Right cardiac atrium (tissue), 5 donors: ENCODE results near the gene CYSTM1. TPM values are rescaled to one million over a fixed set of nuclear protein-coding genes. Genes with fewer than 3 reads are reported as not detected.

ENCODE experiments used
- ATAC-seq, 2 donors: fragments of 200-7000 bp; cut with Tn5 transposase; one replicate each; pipeline versions ENCODE4 v1.8.0 to v1.9.1; 2020; ENCODE audit warnings: moderate library complexity in 2 of 2, mild to moderate bottlenecking in 1 of 2
- DNase-seq, 3 donors: peaks; one replicate each; pipeline ENCODE4 v3.0.0-alpha.2; 2020
- H3K27ac ChIP-seq: one replicate; pipeline ENCODE4 v1.5.1; 2013; ENCODE audit warnings: mild to moderate bottlenecking, low read length, control low read depth, moderate library complexity
- H3K27me3 ChIP-seq: one replicate; pipeline ENCODE4 v1.6.1; 2013; ENCODE audit not compliant: control insufficient read depth, insufficient read depth
- H3K4me1 ChIP-seq: one replicate; pipeline ENCODE4 v1.6.1; 2013; ENCODE audit warnings: low read length; ENCODE audit not compliant: control insufficient read depth, insufficient read depth
- H3K4me3 ChIP-seq: one replicate; pipeline ENCODE4 v1.5.1; 2013; ENCODE audit warnings: low read length, control low read depth
- H3K9me3 ChIP-seq: one replicate; pipeline ENCODE4 v1.6.1; 2013; ENCODE audit warnings: low read length; ENCODE audit not compliant: control insufficient read depth
- WGBS: extraction: QIAGEN DNeasy Blood & Tissue Kit; methylation state at CpG from one replicate; pipeline ENCODE4 v1.1.7; 2013; 5-methylcytosine and 5-hydroxymethylcytosine counted together
- intact Hi-C, 4 donors: fragments of 100-400 bp; cut with DNase I; formaldehyde crosslinking; loops; one replicate each; pipeline versions ENCODE4 v1.11.0 to v1.14.0; 2022 to 2023
- polyA plus RNA-seq: library from polyadenylated mRNA; stranded (reverse); fragments of 200-250 nt; gene quantifications from one replicate; pipeline ENCODE4 v1.2.3, GENCODE V29; 2013
- total RNA-seq, 4 donors: library from RNA; stranded (reverse); fragmentation: NEBNext Ultra II Directional; extraction: Animal tissue kit (Norgen Biotek cat#: 25700); gene quantifications; one replicate each; pipeline ENCODE4 v1.2.1, GENCODE V29; 2021
- donor health status: healthy with polysubstance abuse.
- donor health status: DM: no; HTN: yes; CAD: no.
- donor health status: DM: no; HTN: no; CAD: no.
- donor health status: DM: no; HTN: yes; CAD: no; lungs with severe emphysema.
- donor health status: DM: yes; HTN: yes; CAD: no.

Gene CYSTM1
- total and polyA plus RNA-seq, 5 donors: 47.8 to 77.4 (median 53.8) TPM

- Histone ChIP-seq H3K4me3 (no peak overlapping the region), H3K4me1 (peaks cover 21% of the 10 kb centered on the region), H3K27me3 (no peaks in the 10 kb centered on the region), H3K27ac (no peak overlapping the region), H3K9me3 (no peaks in the 10 kb centered on the region)
- intact Hi-C loops: loop anchor here in 2 of 4 donors (5.0 to 10.0 kb wide), 4 partner anchors 44 to 169 kb away; partner anchors contain the start of gene HBEGF (in 2 of the 2)
- WGBS: 66% methylated on average over 6 of the region's 6 CpGs
- DNase-seq: no peak
- ATAC-seq: no peak
Measured at GRCh38 chr5:140178482-140179116, 3.6 kb downstream of the CYSTM1 start.

DNA sequence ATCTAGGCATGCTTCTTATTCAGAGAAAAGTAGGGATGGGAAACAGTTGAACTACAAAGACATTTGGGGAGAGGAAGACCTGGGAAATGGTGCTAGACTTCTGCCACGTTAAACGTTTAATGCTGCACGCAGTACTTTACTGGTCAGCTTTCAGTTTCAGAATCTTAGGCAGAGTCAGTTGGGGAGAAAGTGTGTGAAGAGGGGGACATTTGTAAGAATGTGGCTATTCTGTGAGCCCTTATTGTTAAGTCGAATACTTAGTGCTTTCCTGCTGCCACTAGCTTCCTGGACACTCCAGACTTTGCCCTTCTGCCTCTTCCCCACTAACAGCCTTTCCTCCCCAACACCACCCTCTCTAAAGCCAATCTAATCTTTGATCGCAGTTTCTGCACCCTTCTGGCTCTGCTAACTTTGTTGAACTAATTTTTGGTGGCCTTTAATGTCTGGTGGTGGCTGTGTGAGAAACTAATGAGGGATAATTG lies 6.1 kb downstream of the CYSTM1 start:
- no peak for DNase-seq
- peak overlapping the region; percentile 73 for H3K27ac ChIP-seq
- no peak for ATAC-seq
- H3K4me3 ChIP-seq: no peak overlapping the region
- no peaks in the 10 kb centered on the region for H3K9me3 ChIP-seq
- intact Hi-C loops: no loop called here
- peaks cover 18% of the 10 kb centered on the region for H3K4me1 ChIP-seq
- no peaks in the 10 kb centered on the region for H3K27me3 ChIP-seq
- WGBS: 58% methylated on average over 5 of the region's 5 CpGs

DNA sequence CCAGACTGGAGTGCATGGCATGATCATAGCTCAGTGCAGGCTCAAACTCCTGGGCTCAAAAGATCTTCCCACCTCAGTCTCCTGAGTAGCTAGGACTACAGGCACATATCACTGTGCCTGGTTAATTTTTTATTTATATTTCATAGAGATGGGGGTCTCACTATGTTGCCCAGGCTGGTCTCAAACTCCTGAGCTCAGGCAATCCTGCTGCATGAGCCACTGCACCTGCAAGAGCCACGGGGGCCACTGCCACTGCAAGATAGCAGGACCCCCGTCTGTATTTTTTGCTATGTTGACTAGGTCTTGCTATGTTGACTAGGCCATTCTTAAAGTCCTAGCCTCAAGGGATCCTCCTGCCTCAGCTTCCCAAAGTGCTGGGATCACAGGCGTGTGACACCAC lies 6.5 kb downstream of the CYSTM1 start:
- H3K27me3 ChIP-seq: no peaks in the 10 kb centered on the region
- no peaks in the 10 kb centered on the region for H3K9me3 ChIP-seq
- DNase-seq (peak in 1 of 3 donors; percentile 51), ATAC-seq (no peak)
- no peak overlapping the region for H3K4me3 ChIP-seq
- H3K27ac ChIP-seq: no peak overlapping the region
- intact Hi-C loops: no loop called here
- whole genome bisulfite sequencing: 96% methylated on average over 3 of the region's 3 CpGs
- peaks cover 17% of the 10 kb centered on the region for H3K4me1 ChIP-seq

DNA sequence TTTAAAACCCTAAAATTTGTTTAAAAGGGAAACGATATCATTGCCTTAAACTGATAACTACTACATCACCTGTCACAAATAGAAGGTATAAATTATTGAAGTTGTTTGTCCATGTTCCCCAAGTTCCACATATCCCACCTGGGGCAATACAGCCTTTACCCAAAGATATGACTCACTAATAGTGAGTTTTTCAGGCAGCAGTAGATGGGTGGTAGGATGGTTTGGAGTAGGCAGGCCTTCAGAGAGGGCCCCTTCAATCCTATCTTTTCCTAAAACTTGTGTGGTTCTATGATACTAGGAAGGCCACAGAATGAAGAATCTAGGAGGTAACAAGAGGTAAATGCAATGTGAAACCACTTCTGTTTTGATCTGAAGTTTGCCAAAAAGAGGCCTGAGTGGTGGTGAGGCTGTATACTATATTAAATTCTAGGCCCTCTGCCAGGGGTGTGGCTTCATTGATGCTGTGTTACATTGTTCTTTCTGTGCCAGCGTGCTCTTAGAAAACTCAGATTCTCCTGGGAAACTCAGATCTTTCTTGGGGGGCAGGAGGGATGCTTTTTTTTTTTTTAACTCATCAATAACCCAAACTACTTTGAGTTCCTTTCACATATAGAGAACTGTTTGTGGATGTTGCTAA lies 7.2 kb downstream of the CYSTM1 start:
- ATAC-seq (peak; percentile 49 to 68), DNase-seq (no peak)
- no peaks in the 10 kb centered on the region for H3K9me3 ChIP-seq
- H3K27me3 ChIP-seq: no peaks in the 10 kb centered on the region
- H3K4me1 ChIP-seq: peaks cover 17% of the 10 kb centered on the region
- no peak overlapping the region for H3K4me3 ChIP-seq
- H3K27ac ChIP-seq: peak overlapping the region; percentile 65
- intact Hi-C loops: no loop called here
- 55% methylated on average over 2 of the region's 2 CpGs for WGBS

DNA sequence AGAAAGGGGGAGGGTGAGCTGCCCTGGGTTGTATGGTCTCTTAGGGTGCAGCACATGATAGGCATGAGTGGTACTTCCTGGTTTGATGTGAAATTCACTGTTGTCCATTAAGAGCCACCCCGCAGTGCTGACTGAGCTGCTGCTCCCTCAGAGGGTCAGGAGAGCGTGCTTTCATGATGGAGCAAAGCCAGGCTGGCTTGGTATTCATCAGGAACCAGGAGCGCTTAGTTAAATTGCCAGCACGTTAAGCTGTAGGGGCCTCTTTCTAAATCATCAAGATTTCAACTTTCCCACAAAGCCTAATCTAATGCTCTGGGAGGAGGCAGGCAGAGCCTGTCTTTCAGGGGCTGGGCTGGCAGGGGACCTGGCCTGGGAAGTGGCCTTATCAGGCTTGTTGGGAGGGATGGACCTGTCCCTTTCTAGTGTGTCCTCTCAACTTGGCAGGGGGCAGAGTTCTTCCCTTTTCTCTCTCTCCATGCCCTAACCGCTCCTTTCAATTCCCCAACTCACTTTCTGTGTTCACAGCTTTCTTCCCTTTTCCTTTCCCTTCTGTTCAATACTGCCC lies 7.9 kb downstream of the CYSTM1 start:
- H3K4me1 ChIP-seq: peaks cover 17% of the 10 kb centered on the region
- intact Hi-C loops: no loop called here
- DNase-seq (peak; percentile 51 to 73 (median 68)), ATAC-seq (peak; percentile 76 to 78)
- 32% methylated on average over 5 of the region's 5 CpGs for WGBS
- no peak overlapping the region for H3K4me3 ChIP-seq
- no peaks in the 10 kb centered on the region for H3K9me3 ChIP-seq
- H3K27ac ChIP-seq: peak overlapping the region; percentile 42
- no peaks in the 10 kb centered on the region for H3K27me3 ChIP-seq

- H3K9me3 ChIP-seq: no peaks in the 10 kb centered on the region
- H3K4me3 ChIP-seq: no peak overlapping the region
- peaks cover 15% of the 10 kb centered on the region for H3K4me1 ChIP-seq
- DNase-seq (no peak), ATAC-seq (no peak)
- no peaks in the 10 kb centered on the region for H3K27me3 ChIP-seq
- WGBS: 91% methylated on average over 2 of the region's 2 CpGs
- no peak overlapping the region for H3K27ac ChIP-seq
- intact Hi-C loops: no loop called here
Measured at GRCh38 chr5:140185409-140185808, 10.4 kb downstream of the CYSTM1 start.

GRCh38 chr5:140186267-140186671 lies 11.3 kb downstream of the CYSTM1 start:
- Histone ChIP-seq H3K27me3 (no peaks in the 10 kb centered on the region), H3K4me3 (no peak overlapping the region), H3K27ac (no peak overlapping the region), H3K4me1 (peaks cover 13% of the 10 kb centered on the region), H3K9me3 (no peaks in the 10 kb centered on the region)
- intact Hi-C loops: no loop called here
- 61% methylated on average over 5 of the region's 5 CpGs for WGBS
- DNase-seq (no peak), ATAC-seq (no peak)

DNA sequence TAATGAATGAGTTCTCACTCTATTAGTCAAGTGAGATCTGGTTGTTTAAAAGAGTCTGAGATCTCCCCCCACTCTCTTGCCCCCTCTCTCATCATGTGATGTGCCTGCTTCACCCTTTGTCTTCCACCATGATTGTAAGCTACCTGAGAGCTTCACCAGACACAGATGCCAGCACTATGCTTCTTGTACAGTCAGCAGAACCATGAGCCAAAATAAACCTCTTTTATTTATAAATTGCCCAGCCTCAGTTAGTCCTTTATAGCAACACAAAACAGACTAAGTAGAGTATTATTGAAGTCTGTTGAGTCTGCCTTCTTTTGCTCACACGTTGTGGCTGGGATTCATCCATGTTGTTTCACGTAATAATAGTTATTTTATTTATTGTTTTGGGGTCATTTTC lies 14.3 kb downstream of the CYSTM1 start:
- ATAC-seq (no peak), DNase-seq (no peak)
- H3K9me3 ChIP-seq: no peaks in the 10 kb centered on the region
- 90% methylated on average over 2 of the region's 2 CpGs for WGBS
- intact Hi-C loops: no loop called here
- no peaks in the 10 kb centered on the region for H3K27me3 ChIP-seq
- H3K4me3 ChIP-seq: no peak overlapping the region
- H3K4me1 ChIP-seq: no peaks in the 10 kb centered on the region
- peak overlapping the region; percentile 27 for H3K27ac ChIP-seq

DNA sequence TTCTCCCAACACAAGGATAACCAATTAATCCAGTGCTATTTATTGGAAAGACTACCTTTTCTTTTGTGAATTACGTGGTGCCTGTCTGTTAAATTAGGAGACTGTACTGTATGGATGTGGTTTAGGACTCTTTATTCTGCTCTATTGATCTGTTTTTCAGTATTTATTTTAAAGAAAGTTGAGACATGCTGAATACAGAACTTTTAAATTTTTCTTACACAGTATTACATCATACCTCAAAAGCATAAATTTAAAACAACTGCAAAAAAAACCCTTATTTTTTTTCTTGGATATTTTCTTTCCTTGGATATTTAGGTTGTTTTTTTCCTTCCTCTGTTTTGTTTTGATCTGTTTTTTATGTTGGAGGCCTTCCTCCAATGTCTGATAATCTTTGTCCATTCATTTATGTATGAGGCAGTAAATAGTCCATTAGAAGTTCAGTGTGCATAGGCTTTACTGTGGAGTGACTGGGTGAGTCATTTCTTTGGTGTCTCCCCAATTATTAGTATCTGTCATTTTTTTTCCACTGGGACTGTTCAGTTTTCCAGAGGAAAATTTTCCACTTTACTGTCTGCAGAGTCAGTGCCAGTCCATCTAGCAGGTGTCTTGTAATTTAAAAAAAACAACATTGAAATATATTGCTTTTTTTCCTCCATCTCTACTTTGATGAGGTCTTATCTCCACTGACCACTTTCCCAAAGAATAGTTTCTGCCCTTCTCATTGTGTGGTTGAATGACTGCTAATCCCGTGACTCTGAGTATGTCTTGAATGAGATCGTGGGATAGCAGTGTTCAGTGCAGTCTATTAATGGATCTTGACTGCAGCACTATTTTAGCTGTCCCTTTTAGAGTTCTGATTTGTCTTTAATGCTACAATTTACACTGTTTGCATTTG lies 15.2 kb downstream of the CYSTM1 start:
- intact Hi-C loops: no loop called here
- no peak overlapping the region for H3K4me3 ChIP-seq
- no peaks in the 10 kb centered on the region for H3K27me3 ChIP-seq
- DNase-seq (no peak), ATAC-seq (peak; percentile 72 to 77)
- H3K27ac ChIP-seq: no peak overlapping the region
- H3K4me1 ChIP-seq: no peaks in the 10 kb centered on the region
- no peaks in the 10 kb centered on the region for H3K9me3 ChIP-seq
- 58% methylated on average over 3 of the region's 3 CpGs for WGBS

DNA sequence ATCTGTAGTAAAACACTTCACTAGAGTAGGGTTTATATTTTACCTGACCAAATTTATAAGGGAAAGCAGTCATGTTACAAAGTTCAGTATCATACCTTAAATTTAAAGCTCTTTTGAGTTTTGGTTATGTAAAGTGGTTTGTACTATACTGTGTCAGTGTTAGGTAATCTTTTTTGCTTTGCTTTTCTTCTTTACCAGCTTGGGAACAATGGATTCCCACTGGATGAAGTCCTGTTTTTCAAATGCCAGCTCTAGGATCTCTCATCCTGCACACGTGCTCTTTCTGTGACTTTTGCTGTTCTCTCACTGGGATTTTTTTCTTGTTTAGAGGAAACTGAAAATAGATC lies 15.9 kb downstream of the CYSTM1 start:
- WGBS: 7% methylated on average over 1 of the region's 1 CpG
- Histone ChIP-seq H3K9me3 (no peaks in the 10 kb centered on the region), H3K27me3 (no peaks in the 10 kb centered on the region), H3K4me3 (no peak overlapping the region), H3K4me1 (no peaks in the 10 kb centered on the region), H3K27ac (no peak overlapping the region)
- intact Hi-C loops: no loop called here
- DNase-seq (no peak), ATAC-seq (no peak)
